ENCODE data around the gene SASH1.

The SASH1 gene

GRCh38 chr6:148309301-148309700, 33.3 kb upstream of the SASH1 start:
- no peaks in the 10 kb centered on the region for H3K9me3 ChIP-seq (ENCODE audit: low read length)
- no peaks in the 10 kb centered on the region for H3K27me3 ChIP-seq (ENCODE audit: insufficient read depth, low read length)
- no peak overlapping the region for H2AFZ ChIP-seq (ENCODE audit: low read length)
- no peaks in the 10 kb centered on the region for H4K20me1 ChIP-seq (ENCODE audit: insufficient read depth, low read length)
- no peaks in the 10 kb centered on the region for H3K79me2 ChIP-seq (ENCODE audit: insufficient read depth, low read length)
- no peaks in the 10 kb centered on the region for H3K4me1 ChIP-seq (ENCODE audit: insufficient read depth, low read length, severe bottlenecking)
- no peaks in the 10 kb centered on the region for H3K36me3 ChIP-seq (ENCODE audit: insufficient read depth, low read length)
- no peak overlapping the region for H3K4me3 ChIP-seq (ENCODE audit: low read depth, low read length, poor library complexity, severe bottlenecking)
- no peaks in the 10 kb centered on the region for H3K9me2 ChIP-seq (ENCODE audit: low read depth, low read length)
- no peaks in the 10 kb centered on the region for H3F3A ChIP-seq (ENCODE audit: insufficient read depth, low read length)
- H3K27ac ChIP-seq (ENCODE audit: low read depth, low read length, poor library complexity, severe bottlenecking): no peak overlapping the region
- TF ChIP-seq, protein P1, sequence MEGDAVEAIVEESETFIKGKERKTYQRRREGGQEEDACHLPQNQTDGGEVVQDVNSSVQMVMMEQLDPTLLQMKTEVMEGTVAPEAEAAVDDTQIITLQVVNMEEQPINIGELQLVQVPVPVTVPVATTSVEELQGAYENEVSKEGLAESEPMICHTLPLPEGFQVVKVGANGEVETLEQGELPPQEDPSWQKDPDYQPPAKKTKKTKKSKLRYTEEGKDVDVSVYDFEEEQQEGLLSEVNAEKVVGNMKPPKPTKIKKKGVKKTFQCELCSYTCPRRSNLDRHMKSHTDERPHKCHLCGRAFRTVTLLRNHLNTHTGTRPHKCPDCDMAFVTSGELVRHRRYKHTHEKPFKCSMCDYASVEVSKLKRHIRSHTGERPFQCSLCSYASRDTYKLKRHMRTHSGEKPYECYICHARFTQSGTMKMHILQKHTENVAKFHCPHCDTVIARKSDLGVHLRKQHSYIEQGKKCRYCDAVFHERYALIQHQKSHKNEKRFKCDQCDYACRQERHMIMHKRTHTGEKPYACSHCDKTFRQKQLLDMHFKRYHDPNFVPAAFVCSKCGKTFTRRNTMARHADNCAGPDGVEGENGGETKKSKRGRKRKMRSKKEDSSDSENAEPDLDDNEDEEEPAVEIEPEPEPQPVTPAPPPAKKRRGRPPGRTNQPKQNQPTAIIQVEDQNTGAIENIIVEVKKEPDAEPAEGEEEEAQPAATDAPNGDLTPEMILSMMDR (IDR thresholded peaks at IDR 0.05; ENCODE audit: low read length): no peak
- no peak for TF ChIP-seq EZH2 (IDR thresholded peaks at IDR 0.05; ENCODE audit: borderline replicate concordance, low read length)
- no peak overlapping the region for H3K4me2 ChIP-seq (ENCODE audit: low read length)
- no peak overlapping the region for H3K9ac ChIP-seq (ENCODE audit: low read length)

DNA sequence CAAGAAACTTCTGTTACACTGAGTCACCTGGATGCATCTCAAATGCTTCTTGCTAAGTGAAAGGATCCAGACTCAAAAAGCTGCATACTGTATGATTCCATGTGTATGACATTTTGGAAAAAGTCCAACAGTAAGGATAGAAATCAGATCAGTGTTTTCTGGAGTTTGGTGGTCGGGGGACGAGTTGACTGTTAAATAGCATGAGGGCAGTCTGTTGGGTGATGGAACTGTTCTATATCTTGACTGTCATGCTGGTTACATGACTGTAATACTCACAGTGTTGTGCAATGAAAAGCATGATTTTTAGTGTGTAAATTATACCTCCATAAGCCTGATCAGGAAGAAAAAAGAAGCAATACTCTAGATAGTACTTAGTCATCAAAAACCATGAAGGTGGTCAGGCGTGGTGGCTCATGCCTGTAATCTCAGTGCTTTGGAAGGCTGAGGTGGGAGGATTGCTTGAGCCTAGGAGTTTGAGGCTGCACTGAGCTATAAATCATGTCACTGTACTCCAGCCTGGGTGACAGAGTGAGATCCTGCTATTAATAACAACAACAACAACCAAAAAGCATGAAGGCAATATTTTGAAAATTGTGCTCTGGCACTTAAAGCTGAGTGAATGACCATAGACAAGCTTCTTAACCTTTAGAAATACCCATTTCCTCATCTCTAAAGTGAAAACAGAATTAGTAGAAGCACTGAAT, 30.5 kb upstream of the SASH1 start:
- Histone ChIP-seq H3K9me3 (ENCODE audit: low read length) (no peaks in the 10 kb centered on the region), H3K4me2 (ENCODE audit: low read length) (no peak overlapping the region), H3K4me3 (ENCODE audit: low read depth, low read length, poor library complexity, severe bottlenecking) (no peak overlapping the region), H3K27me3 (ENCODE audit: insufficient read depth, low read length) (no peaks in the 10 kb centered on the region), H3K9ac (ENCODE audit: low read length) (no peak overlapping the region), H3F3A (ENCODE audit: insufficient read depth, low read length) (no peaks in the 10 kb centered on the region), H3K9me2 (ENCODE audit: low read depth, low read length) (no peaks in the 10 kb centered on the region), H3K4me1 (ENCODE audit: insufficient read depth, low read length, severe bottlenecking) (no peaks in the 10 kb centered on the region), H3K27ac (ENCODE audit: low read depth, low read length, poor library complexity, severe bottlenecking) (no peak overlapping the region), H3K79me2 (ENCODE audit: insufficient read depth, low read length) (no peaks in the 10 kb centered on the region), H4K20me1 (ENCODE audit: insufficient read depth, low read length) (no peaks in the 10 kb centered on the region), H2AFZ (ENCODE audit: low read length) (no peak overlapping the region), H3K36me3 (ENCODE audit: insufficient read depth, low read length) (no peaks in the 10 kb centered on the region)
- TF ChIP-seq, protein P1 (IDR thresholded peaks at IDR 0.05; ENCODE audit: low read length): no peak
- no peak for TF ChIP-seq EZH2 (IDR thresholded peaks at IDR 0.05; ENCODE audit: borderline replicate concordance, low read length)

DNA sequence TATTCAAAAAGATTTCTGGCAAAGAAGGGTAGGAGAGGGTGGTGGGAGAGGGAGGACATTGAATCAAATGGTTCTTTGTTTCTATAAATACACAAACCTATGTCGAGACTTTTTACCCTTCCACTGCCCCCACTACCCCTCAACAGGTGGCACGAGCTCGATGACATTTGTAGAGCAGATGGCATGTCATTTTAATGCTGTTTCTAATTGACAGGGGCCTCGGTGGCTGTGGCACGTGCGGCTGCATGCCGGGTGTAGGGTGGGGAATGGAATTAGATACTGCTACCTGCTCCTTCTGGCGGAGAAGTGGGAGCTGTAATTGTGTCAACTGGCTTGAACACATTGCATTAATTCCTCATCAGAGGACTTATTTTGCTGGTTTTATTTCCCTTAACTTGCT, 29.1 kb upstream of the SASH1 start:
- TF ChIP-seq EZH2 (IDR thresholded peaks at IDR 0.05; ENCODE audit: borderline replicate concordance, low read length): no peak
- TF ChIP-seq, protein P1 (IDR thresholded peaks at IDR 0.05; ENCODE audit: low read length): no peak
- Histone ChIP-seq H3K4me2 (ENCODE audit: low read length) (no peak overlapping the region), H3K79me2 (ENCODE audit: insufficient read depth, low read length) (no peaks in the 10 kb centered on the region), H3K4me1 (ENCODE audit: insufficient read depth, low read length, severe bottlenecking) (no peaks in the 10 kb centered on the region), H4K20me1 (ENCODE audit: insufficient read depth, low read length) (no peaks in the 10 kb centered on the region), H2AFZ (ENCODE audit: low read length) (no peak overlapping the region), H3K9me3 (ENCODE audit: low read length) (no peaks in the 10 kb centered on the region), H3K36me3 (ENCODE audit: insufficient read depth, low read length) (no peaks in the 10 kb centered on the region), H3K27ac (ENCODE audit: low read depth, low read length, poor library complexity, severe bottlenecking) (no peak overlapping the region), H3K4me3 (ENCODE audit: low read depth, low read length, poor library complexity, severe bottlenecking) (no peak overlapping the region), H3K27me3 (ENCODE audit: insufficient read depth, low read length) (no peaks in the 10 kb centered on the region), H3K9me2 (ENCODE audit: low read depth, low read length) (no peaks in the 10 kb centered on the region), H3K9ac (ENCODE audit: low read length) (no peak overlapping the region), H3F3A (ENCODE audit: insufficient read depth, low read length) (no peaks in the 10 kb centered on the region)
